GM12891 (cell line): ENCODE results near the gene FANCC.
"Not testable (repeated sequence)": the region's sequence is repeated elsewhere in the genome, so short reads cannot be mapped to it uniquely, and the experiment has no call there.

ENCODE experiments used
- DNase-seq: peaks from one replicate; pipeline ENCODE4 v3.0.0; 2011; ENCODE audit warnings: low spot score; ENCODE audit not compliant: insufficient read length
- FAIRE-seq: peaks from 2 replicates; lab custom pipeline; 2011; peaks lifted over from hg19 to GRCh38; lab: Jason Lieb, UNC
- PAX5 ChIP-seq: IDR thresholded peaks from 2 replicates; pipeline ENCODE4 v1.6.1; 2011; ENCODE audit warnings: low read length, moderate library complexity, mild to moderate bottlenecking; ENCODE audit not compliant: insufficient read depth, severe bottlenecking
- POLR2A ChIP-seq: IDR thresholded peaks from 2 replicates; pipeline ENCODE4 v1.6.1; 2011; ENCODE audit warnings: low read depth, low read length, control low read depth
- POLR2AphosphoS5 ChIP-seq: IDR thresholded peaks from 2 replicates; pipeline ENCODE4 v1.6.1; 2011; ENCODE audit warnings: low read depth, low read length, control low read depth
- POU2F2 ChIP-seq: IDR thresholded peaks from 2 replicates; pipeline ENCODE4 v1.6.1; 2011; ENCODE audit warnings: low read depth, mild to moderate bottlenecking, control low read depth, low read length, moderate library complexity
- SPI1 ChIP-seq: IDR thresholded peaks from 2 replicates; pipeline ENCODE4 v1.6.1; 2011; ENCODE audit warnings: low read depth, low read length, control low read depth
- TAF1 ChIP-seq: IDR thresholded peaks from 2 replicates; pipeline ENCODE4 v1.6.1; 2011; ENCODE audit warnings: low read depth, low read length, control low read depth

The FANCC gene

DNA sequence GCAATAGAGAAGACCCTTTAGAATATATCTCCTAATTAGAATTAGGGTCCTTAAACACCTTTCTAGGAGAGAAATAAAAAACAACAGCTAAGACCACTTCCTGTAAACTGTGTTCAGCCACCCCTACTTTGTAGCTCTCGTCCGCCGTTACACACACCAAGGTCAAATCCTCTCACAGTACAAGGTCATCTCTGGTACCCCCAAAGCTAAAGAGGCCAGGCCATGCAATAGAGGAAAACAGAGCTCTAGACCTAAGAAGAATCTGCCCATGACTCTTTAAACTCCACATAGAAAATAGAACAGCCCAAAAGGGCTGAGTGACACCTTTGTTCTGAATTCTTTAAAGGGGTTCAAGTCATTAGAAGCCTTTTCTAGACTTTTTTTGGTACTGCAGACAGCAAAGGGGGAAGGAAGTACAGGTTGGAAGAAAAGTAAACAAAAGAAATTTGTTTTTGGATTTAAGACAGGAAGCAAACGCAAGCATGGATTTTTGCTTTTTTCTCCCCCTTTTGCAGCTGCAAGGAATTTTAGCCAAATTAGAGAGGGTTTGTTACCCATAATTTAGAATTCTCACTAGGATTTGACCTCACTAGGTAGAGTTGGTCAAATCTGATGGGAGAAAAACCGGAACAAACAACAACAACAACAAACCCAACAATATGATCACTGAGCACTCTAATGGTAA lies 13.4 kb upstream of the FANCC start:
- DNase-seq (no peak), FAIRE-seq (no peak)
- TF ChIP-seq PAX5: no peak
- no peak for TF ChIP-seq TAF1
- no peak for TF ChIP-seq POU2F2
- TF ChIP-seq POLR2AphosphoS5: no peak
- TF ChIP-seq POLR2A: no peak
- TF ChIP-seq SPI1: no peak

DNA sequence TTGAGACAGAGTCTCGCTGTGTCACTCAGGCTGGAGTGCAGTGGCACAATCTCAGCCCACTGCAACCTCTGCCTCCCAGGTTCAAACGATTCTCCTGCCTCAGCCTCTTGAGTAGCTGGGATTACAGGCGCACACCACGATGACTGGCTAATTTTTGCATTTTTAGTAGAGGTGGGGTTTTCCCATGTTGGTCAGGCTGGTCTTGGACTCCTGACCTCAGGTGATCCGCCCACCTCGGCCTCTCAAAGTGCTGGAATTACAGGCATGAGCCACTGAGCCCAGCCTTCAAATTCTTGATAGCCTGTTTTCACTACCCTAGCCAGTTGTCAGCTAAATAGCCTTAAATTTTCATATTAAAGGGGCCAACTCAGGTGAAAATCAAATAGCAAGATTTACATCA lies 11.6 kb upstream of the FANCC start:
- not testable (repeated sequence) for DNase-seq, FAIRE-seq

- no peak for FAIRE-seq
- no peak for TF ChIP-seq POLR2A
- TF ChIP-seq TAF1: no peak
- no peak for TF ChIP-seq POU2F2
- no peak for TF ChIP-seq SPI1
- TF ChIP-seq PAX5: no peak
- TF ChIP-seq POLR2AphosphoS5: no peak
Measured at GRCh38 chr9:95327239-95327865, 9.8 kb upstream of the FANCC start.

DNA sequence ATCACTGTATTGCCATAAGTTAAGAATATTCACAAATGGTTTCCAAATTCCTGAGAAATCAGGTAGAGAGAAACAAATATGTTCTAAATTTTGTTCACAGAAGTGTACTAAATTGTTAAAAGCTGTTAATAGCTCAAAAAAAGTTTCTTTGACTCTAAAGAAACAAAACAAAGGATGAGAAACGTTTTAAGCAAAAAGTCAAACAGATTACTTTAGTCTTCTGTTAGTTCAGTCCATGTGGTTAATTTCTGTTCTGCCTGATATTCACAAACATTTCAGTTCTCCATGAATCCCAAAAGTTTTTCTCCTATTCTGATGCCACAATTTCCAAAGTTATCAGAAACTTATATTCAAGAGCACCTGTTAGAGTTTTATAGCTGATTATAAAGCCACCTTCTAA lies 7.7 kb upstream of the FANCC start:
- DNase-seq: no peak
- FAIRE-seq: no peak
- TF ChIP-seq PAX5 (no peak), POU2F2 (no peak), POLR2AphosphoS5 (no peak), POLR2A (no peak), TAF1 (no peak), SPI1 (no peak)

More at GRCh38 chr9:95327239-95327865, 9.8 kb upstream of the FANCC start:
- DNase-seq: no peak

GRCh38 chr9:95317893-95318211 lies 343 bp upstream of the FANCC start:
- TF ChIP-seq POU2F2 (no peak), PAX5 (no peak), TAF1 (no peak), SPI1 (no peak), POLR2AphosphoS5 (no peak), POLR2A (no peak)
- DNase-seq (no peak), FAIRE-seq (no peak)

DNA sequence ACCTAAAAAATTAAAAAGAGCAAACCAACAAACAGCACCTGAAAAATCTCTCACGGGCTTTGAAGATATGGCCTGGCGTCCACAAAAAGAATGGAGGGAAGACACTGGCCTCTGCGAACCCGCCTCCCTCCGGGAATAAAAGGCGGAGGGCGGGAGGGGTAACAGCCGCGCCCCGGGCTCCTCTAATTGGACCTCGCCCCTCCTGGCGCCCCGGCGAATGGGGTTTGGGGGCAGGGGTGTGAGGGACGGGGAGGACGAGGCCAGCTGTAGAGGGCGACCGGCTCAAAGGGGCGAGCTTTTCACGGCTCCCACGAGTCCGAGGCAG lies 753 bp downstream of the FANCC start:
- FAIRE-seq (peak; percentile 16), DNase-seq (peak; percentile 49)
- no peak for TF ChIP-seq SPI1
- no peak for TF ChIP-seq PAX5
- no peak for TF ChIP-seq POLR2A
- TF ChIP-seq POLR2AphosphoS5: no peak
- TF ChIP-seq TAF1: no peak
- TF ChIP-seq POU2F2: no peak

- FAIRE-seq: peak; percentile 85
Measured at GRCh38 chr9:95316274-95316673, 1.2 kb downstream of the FANCC start.

GRCh38 chr9:95315108-95315746 lies 2.3 kb downstream of the FANCC start:
- FAIRE-seq: no peak
- no peak for TF ChIP-seq TAF1
- no peak for TF ChIP-seq PAX5
- TF ChIP-seq POLR2AphosphoS5: no peak
- no peak for TF ChIP-seq POU2F2

More at GRCh38 chr9:95316274-95316673, 1.2 kb downstream of the FANCC start:
- TF ChIP-seq PAX5: no peak
- no peak for TF ChIP-seq POLR2AphosphoS5
- TF ChIP-seq POLR2A: no peak
- no peak for TF ChIP-seq POU2F2
- no peak for TF ChIP-seq TAF1
- TF ChIP-seq SPI1: no peak
- no peak for DNase-seq

GRCh38 chr9:95313010-95313498 lies 4.5 kb downstream of the FANCC start:
- no peak for TF ChIP-seq PAX5
- no peak for TF ChIP-seq POLR2AphosphoS5
- no peak for TF ChIP-seq POU2F2
- no peak for TF ChIP-seq SPI1
- no peak for TF ChIP-seq POLR2A
- TF ChIP-seq TAF1: no peak
- peak; percentile 35 for FAIRE-seq
- peak; percentile 41 for DNase-seq

More at GRCh38 chr9:95315108-95315746, 2.3 kb downstream of the FANCC start:
- DNase-seq: no peak

GRCh38 chr9:95311961-95312360 lies 5.5 kb downstream of the FANCC start:
- FAIRE-seq: no peak
- TF ChIP-seq POLR2A: no peak
- TF ChIP-seq SPI1: no peak
- TF ChIP-seq TAF1: no peak
- TF ChIP-seq PAX5: no peak
- TF ChIP-seq POU2F2: no peak
- TF ChIP-seq POLR2AphosphoS5: no peak
- DNase-seq: no peak
